HCT116 (cell line): ENCODE data around the gene SLC4A4. TPM values are rescaled to one million over a fixed set of nuclear protein-coding genes. Genes with fewer than 3 reads are reported as not detected.

Experiments
- ATAC-seq: fragments of 200-7000 bp; cut with Tn5 transposase; 2 replicates; pipeline ENCODE4 v1.9.1; 2020; ENCODE audit warnings: mild to moderate bottlenecking, moderate library complexity
- BruUV-seq: library from RNA; stranded (reverse); fragments of 400-500 nt; replicated peaks from 2 replicates; lab custom pipeline; 2021; lab: Mats Ljungman, UMichigan
- CTCF ChIA-PET: fragments of 300-600 bp; sonication (Branson Sonifier 250); formaldehyde crosslinking; loops from one replicate; lab custom pipeline; 2021; ENCODE audit warnings: antibody characterized with exemption; lab: Charles Lee
- POLR2A ChIA-PET: fragments of 300-600, 350-600 bp; sonication (Branson Sonifier 250); formaldehyde crosslinking; loops from one replicate; lab custom pipeline; 2021; ENCODE audit warnings: antibody characterized with exemption; lab: Charles Lee
- RAD21 ChIA-PET, 2 experiments: fragments of 300-600 bp; sonication (Branson Sonifier 250); formaldehyde crosslinking; loops; one replicate each; lab custom pipeline; 2023; ENCODE audit warnings: low total read pairs in 2 of 2; ENCODE audit not compliant: uncharacterized antibody in 2 of 2, unreplicated experiment in 2 of 2, low non-redundant PET in 1 of 2; lab: Charles Lee
- DNase-seq: peaks from one replicate; pipeline ENCODE4 v3.0.0-alpha.2; 2010; ENCODE audit warnings: low read depth, low spot score
- H2AFZ ChIP-seq: fragments of 200-600 bp; shearing (Covaris generic), sonication (generic); 2 replicates; pipeline ENCODE4 v1.6.1; 2017; ENCODE audit warnings: low read depth, mixed run types, mixed read lengths, antibody characterized with exemption, low read length; ENCODE audit not compliant: poor library complexity, severe bottlenecking
- H3K27ac ChIP-seq: 2 replicates; pipeline ENCODE4 v1.5.1; 2012; ENCODE audit warnings: low read depth, low read length
- H3K27me3 ChIP-seq: fragments of 200-600 bp; sonication (generic); 2 replicates; pipeline ENCODE4 v1.6.1; 2016; ENCODE audit warnings: mixed run types, low read length, mixed read lengths; ENCODE audit not compliant: insufficient read depth
- H3K36me3 ChIP-seq, 2 experiments: fragments of 200-500 bp in 1 of 2; fragments of 200-600 bp in 1 of 2; sonication (Bioruptor generic) in 1 of 2; sonication (generic) in 1 of 2; 2 replicates each; pipeline versions ENCODE4 v1.5.1 to v1.6.1; 2014 to 2016; ENCODE audit warnings: low read length in 2 of 2, inconsistent platforms in 1 of 2, mixed read lengths in 1 of 2, mixed run types in 1 of 2; ENCODE audit not compliant: insufficient read depth in 2 of 2, control insufficient read depth in 1 of 2
- H3K4me1 ChIP-seq, 2 experiments: fragments of 200-600 bp in 1 of 2; sonication (generic) in 1 of 2; 2 replicates each; pipeline versions ENCODE4 v1.5.1 to v1.6.1; 2012 to 2017; ENCODE audit warnings: low read length in 2 of 2, inconsistent platforms in 1 of 2, mild to moderate bottlenecking in 1 of 2, mixed read lengths in 1 of 2, mixed run types in 1 of 2, moderate library complexity in 1 of 2; ENCODE audit not compliant: insufficient read depth in 2 of 2, control insufficient read depth in 1 of 2
- H3K4me2 ChIP-seq: fragments of 200-600 bp; sonication (generic); 2 replicates; pipeline ENCODE4 v1.6.1; 2017; ENCODE audit warnings: mixed run types, low read length, mixed read lengths
- H3K4me3 ChIP-seq, 2 experiments: fragments of 200-600 bp in 1 of 2; sonication (generic) in 1 of 2; replicated peaks in 1 of 2; 2 replicates each; pipeline ENCODE4 v1.5.1; 2011 to 2016; ENCODE audit warnings: low read length in 2 of 2, control low read depth in 1 of 2, low read depth in 1 of 2, mild to moderate bottlenecking in 1 of 2, mixed read lengths in 1 of 2, mixed run types in 1 of 2
- H3K79me2 ChIP-seq: fragments of 200-600 bp; sonication (generic); 2 replicates; pipeline ENCODE4 v1.6.1; 2017; ENCODE audit warnings: mild to moderate bottlenecking, mixed run types, low read length, moderate library complexity, mixed read lengths; ENCODE audit not compliant: insufficient read depth
- H3K9ac ChIP-seq: fragments of 200-600 bp; sonication (generic); 2 replicates; pipeline ENCODE4 v1.6.1; 2016; ENCODE audit warnings: low read length, mixed read lengths
- H3K9me2 ChIP-seq: fragments of 200-600 bp; sonication (generic), shearing (Covaris generic); 2 replicates; pipeline ENCODE4 v1.6.1; 2017; ENCODE audit warnings: mixed run types, mild to moderate bottlenecking, moderate library complexity; ENCODE audit not compliant: insufficient read depth
- H3K9me3 ChIP-seq, 2 experiments: fragments of 200-500 bp in 1 of 2; fragments of 200-600 bp in 1 of 2; sonication (Bioruptor generic) in 1 of 2; sonication (generic) in 1 of 2; 2 replicates each; pipeline ENCODE4 v1.6.1; 2014 to 2017; ENCODE audit warnings: low read length in 2 of 2, mixed read lengths in 2 of 2, inconsistent platforms in 1 of 2, low read depth in 1 of 2, mild to moderate bottlenecking in 1 of 2, mixed run types in 1 of 2, moderate library complexity in 1 of 2; ENCODE audit not compliant: control insufficient read depth in 1 of 2, insufficient read depth in 1 of 2
- H4K20me1 ChIP-seq: fragments of 200-600 bp; sonication (generic), shearing (Covaris generic); 2 replicates; pipeline ENCODE4 v1.6.1; 2017; ENCODE audit warnings: mixed run types, mild to moderate bottlenecking, moderate library complexity; ENCODE audit not compliant: insufficient read depth
- ATF3 ChIP-seq: IDR thresholded peaks from 2 replicates; pipeline ENCODE4 v1.6.1; 2012
- CEBPB ChIP-seq: IDR thresholded peaks from 2 replicates; pipeline ENCODE4 v1.6.1; 2012; ENCODE audit warnings: low read depth
- CTCF ChIP-seq, 3 experiments: fragments of 200-600 bp in 1 of 3; sonication (generic) in 1 of 3; IDR thresholded peaks in 2 of 3; conservative IDR thresholded peaks in 1 of 3; 2 replicates each; pipeline ENCODE4 v1.5.1; 2012 to 2017; ENCODE audit warnings: low read depth in 2 of 3, low read length in 2 of 3, antibody characterized with exemption in 1 of 3, borderline replicate concordance in 1 of 3, control low read depth in 1 of 3, mild to moderate bottlenecking in 1 of 3, mixed read lengths in 1 of 3, mixed run types in 1 of 3, moderate library complexity in 1 of 3; ENCODE audit not compliant: insufficient read depth in 1 of 3
- EGR1 ChIP-seq: IDR thresholded peaks from 2 replicates; pipeline ENCODE4 v1.6.1; 2012; ENCODE audit warnings: low read depth
- ELF1 ChIP-seq: IDR thresholded peaks from 2 replicates; pipeline ENCODE4 v1.6.1; 2012; ENCODE audit warnings: low read depth, borderline replicate concordance
- EZH2phosphoT487 ChIP-seq: fragments of 200-600 bp; IDR thresholded peaks from 2 replicates; pipeline ENCODE4 v1.6.1; 2018; ENCODE audit warnings: antibody characterized with exemption, borderline replicate concordance
- FOSL1 ChIP-seq: IDR thresholded peaks from 2 replicates; pipeline ENCODE4 v1.6.1; 2012; ENCODE audit warnings: low read depth
- POLR2A ChIP-seq: IDR thresholded peaks from 2 replicates; pipeline ENCODE4 v1.7.0; 2011; ENCODE audit warnings: borderline replicate concordance; ENCODE audit not compliant: insufficient read depth, insufficient read length; ENCODE audit errors: extremely low read depth
- RAD21 ChIP-seq: IDR thresholded peaks from 2 replicates; pipeline ENCODE4 v1.6.1; 2012; ENCODE audit warnings: low read depth, mild to moderate bottlenecking
- REST ChIP-seq: IDR thresholded peaks from 2 replicates; pipeline ENCODE4 v1.6.1; 2012; ENCODE audit warnings: low read depth
- SP1 ChIP-seq: IDR thresholded peaks from 2 replicates; pipeline ENCODE4 v1.6.1; 2012; ENCODE audit warnings: low read depth
- SRF ChIP-seq: IDR thresholded peaks from 2 replicates; pipeline ENCODE4 v1.6.1; 2012; ENCODE audit warnings: low read depth
- TCF7L2 ChIP-seq: IDR thresholded peaks from 2 replicates; pipeline ENCODE4 v1.7.0; 2011; ENCODE audit warnings: borderline replicate concordance, inconsistent platforms; ENCODE audit not compliant: insufficient read depth, insufficient read length; ENCODE audit errors: extremely low read depth
- ZFX ChIP-seq: fragments of 450-650 bp; IDR thresholded peaks from 2 replicates; pipeline ENCODE4 v1.6.1; 2017
- ZNF274 ChIP-seq: fragments of 200-500 bp; sonication (Bioruptor generic); IDR thresholded peaks from 2 replicates; pipeline ENCODE4 v1.6.1; 2014; ENCODE audit warnings: mild to moderate bottlenecking, low read depth, low read length, inconsistent platforms
- intact Hi-C: fragments of 100-400 bp; cut with micrococcal nuclease; formaldehyde crosslinking; loops from 2 replicates; pipeline ENCODE4 v1.10.0; 2022
- total RNA-seq: library from RNA; stranded (reverse); gene quantifications from one replicate; pipeline ENCODE4 v1.2.1, GENCODE V29; 2021; ENCODE audit not compliant: unreplicated experiment

SLC4A4 gene
- total RNA-seq, 1 experiment from 2014 or later: 0.30 TPM

- TF ChIP-seq ZFX: no peak
- no peak for TF ChIP-seq FOSL1
- TF ChIP-seq CEBPB: no peak
- no peak for TF ChIP-seq SP1
- no peak for TF ChIP-seq POLR2A
- no peak for TF ChIP-seq ATF3
- no peak for TF ChIP-seq EGR1
- TF ChIP-seq TCF7L2: no peak
- TF ChIP-seq SRF: no peak
- no peak for TF ChIP-seq EZH2phosphoT487
- no peak for TF ChIP-seq CTCF (IDR thresholded peaks at IDR 0.05 in 2 of 3, conservative IDR thresholded peaks at IDR 0.05 in 1 of 3; ENCODE audit: borderline replicate concordance in 1 of 3, insufficient read depth in 1 of 3, low read depth in 2 of 3, low read length in 2 of 3)
- no peak for TF ChIP-seq REST
- TF ChIP-seq ELF1: no peak
- no peak for TF ChIP-seq RAD21
- TF ChIP-seq ZNF274: no peak
- H3K9me2 ChIP-seq: no peaks in the 10 kb centered on the region
- intact Hi-C loops: no loop called here
- H3K9ac ChIP-seq: no peak overlapping the region
- POLR2A ChIA-PET: no interaction called here
- no peak overlapping the region for H3K27ac ChIP-seq
- ATAC-seq (no peak), DNase-seq (no peak)
- no peak overlapping the region for H3K4me2 ChIP-seq
- CTCF ChIA-PET: no interaction called here
- H3K79me2 ChIP-seq: no peaks in the 10 kb centered on the region
- H3K4me1 ChIP-seq: no peaks in the 10 kb centered on the region
- no peaks in the 10 kb centered on the region for H3K27me3 ChIP-seq
- no peak overlapping the region for H2AFZ ChIP-seq
- no peaks in the 10 kb centered on the region for H4K20me1 ChIP-seq
- BruUV-seq: no TSS peak
- no peak overlapping the region for H3K4me3 ChIP-seq
- no peaks in the 10 kb centered on the region for H3K36me3 ChIP-seq
- RAD21 ChIA-PET: no interaction called here
- H3K9me3 ChIP-seq: no peaks in the 10 kb centered on the region
Observed at GRCh38 chr4:71473541-71474240, 134.9 kb downstream of the SLC4A4 start.
